GM10248 (cell line): ENCODE results near the gene OVOL1.
A peak's percentile ranks its signal among the peaks of the same experiment; 100 is the strongest.

Experiments
- CTCF ChIA-PET: fragments of 300-600 bp; sonication (Branson Sonifier 250); formaldehyde crosslinking; extraction: SDS; loops from one replicate; lab custom pipeline; 2021; ENCODE audit warnings: antibody characterized with exemption; lab: Yijun Ruan, JAX
- POLR2A ChIA-PET: fragments of 350-650 bp; sonication (Branson Sonifier 250); formaldehyde crosslinking; extraction: SDS; loops from one replicate; lab custom pipeline; 2020; ENCODE audit warnings: antibody characterized with exemption; lab: Yijun Ruan, JAX
- DNase-seq: peaks from one replicate; pipeline ENCODE4 v3.0.0; 2012; ENCODE audit errors: extremely low spot score
- CTCF ChIP-seq: IDR thresholded peaks from 2 replicates; pipeline ENCODE4 v1.5.1; 2012; ENCODE audit warnings: mild to moderate bottlenecking, low read depth; ENCODE audit errors: extremely low read depth, missing control alignments, control extremely low read depth

Gene OVOL1

GRCh38 chr11:65816696-65817095 is 29.8 kb downstream of the OVOL1 start:
- POLR2A ChIA-PET: no interaction called here

GRCh38 chr11:65817312-65817834 is 30.5 kb downstream of the OVOL1 start:
- DNase-seq: no peak
- ChIA-PET POLR2A (no interaction called here), CTCF (interaction anchor here (0.6 to 7.6 kb wide), 25 partner anchors 9 to 611 kb away, joined by 3 to 145 read pairs (median 6); partner anchors contain the start of genes AP5B1, KAT5, MUS81 and RNASEH2C)
- no peak for TF ChIP-seq CTCF

More at GRCh38 chr11:65816696-65817095, 29.8 kb downstream of the OVOL1 start:
- CTCF ChIA-PET: interaction anchor here (0.6 to 7.6 kb wide), 15 partner anchors 8 to 612 kb away, joined by 3 to 145 read pairs (median 17); partner anchors contain the start of genes AP5B1, KAT5, RNASEH2C and SNX32
- no peak for DNase-seq
- no peak for TF ChIP-seq CTCF

GRCh38 chr11:65817835-65818680 is 31.2 kb downstream of the OVOL1 start:
- ChIA-PET POLR2A (no interaction called here), CTCF (interaction anchor here (0.7 to 7.6 kb wide), 39 partner anchors 9 to 212 kb away, joined by 3 to 145 read pairs (median 5); partner anchors contain the start of genes AP5B1, CCDC85B, KAT5 and MUS81)
- peak; percentile 95 for DNase-seq
- TF ChIP-seq CTCF: peak; percentile 100

- POLR2A ChIA-PET: no interaction called here
- CTCF ChIA-PET: interaction anchor here (0.9 to 3.3 kb wide), 3 partner anchors 8 to 38 kb away, joined by 3 to 17 read pairs (median 4); partner anchors contain the start of gene SNX32
- no peak for DNase-seq
- TF ChIP-seq CTCF: no peak
Measured at GRCh38 chr11:65821107-65821506, 34.2 kb downstream of the OVOL1 start.

- ChIA-PET POLR2A (no interaction called here), CTCF (interaction anchor here (0.8 to 3.3 kb wide), 5 partner anchors 10 to 112 kb away, joined by 3 to 17 read pairs (median 7); partner anchors contain the start of gene SNX32)
- DNase-seq: no peak
- TF ChIP-seq CTCF: no peak
Measured at GRCh38 chr11:65822776-65823528, 36.1 kb downstream of the OVOL1 start.
